Esophagus squamous epithelium (tissue), 4 donors: ENCODE results near the gene LYRM2.

Source experiments
- CTCF ChIP-seq, 6 experiments: fragments of 450-650 bp in 4 of 6; fragments of 200-600 bp in 2 of 6; sonication (generic) in 2 of 6; IDR thresholded peaks; one replicate each; pipeline ENCODE4 v1.5.1; 2016 to 2019; ENCODE audit warnings: antibody characterized with exemption in 6 of 6, mild to moderate bottlenecking in 4 of 6, moderate library complexity in 4 of 6
- POLR2A ChIP-seq, 4 donors: fragments of 450-650 bp; IDR thresholded peaks; one replicate each; pipeline ENCODE4 v1.6.1; 2017; ENCODE audit warnings: antibody characterized with exemption in 4 of 4, mild to moderate bottlenecking in 4 of 4, moderate library complexity in 3 of 4

- TF ChIP-seq CTCF (IDR thresholded peaks at IDR 0.05) (no peak), POLR2A (IDR thresholded peaks at IDR 0.05) (no peak)
These were observed 54.0 kb downstream of the LYRM2 start for GRCh38 chr6:89584539-89584938.
